ENCODE results near the gene UBN1. TPM values are rescaled to one million over a fixed set of nuclear protein-coding genes. Genes with fewer than 3 reads are reported as not detected.
"Not testable (repeated sequence)": the region's sequence is repeated elsewhere in the genome, so short reads cannot be mapped to it uniquely, and the experiment has no call there.

UBN1 gene
- polyA plus RNA-seq, 4 donors, result 30.0 to 45.2 (median 34.5) TPM

DNA sequence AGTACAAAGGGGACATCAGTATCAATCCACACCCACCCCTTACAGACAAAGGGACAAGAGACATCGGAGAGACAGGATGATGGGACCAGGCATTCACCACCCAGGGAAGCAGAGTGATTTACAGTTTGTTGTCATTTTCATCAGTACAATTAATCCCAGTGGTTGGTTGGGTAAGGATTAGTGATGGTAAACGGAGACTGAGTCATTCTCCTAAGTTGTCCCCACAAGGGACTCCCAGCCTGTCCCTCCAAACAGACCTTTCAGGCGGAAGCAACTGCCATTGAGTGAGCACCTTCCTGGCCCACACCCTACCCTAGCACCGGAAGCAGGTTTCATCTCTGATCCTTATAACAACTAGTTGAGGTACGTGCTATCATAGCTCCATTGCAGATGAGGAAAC lies 78.5 kb downstream of the UBN1 start:
- DNase-seq (ENCODE audit: low read depth in 4 of 4, low spot score in 2 of 4), result no peak

DNA sequence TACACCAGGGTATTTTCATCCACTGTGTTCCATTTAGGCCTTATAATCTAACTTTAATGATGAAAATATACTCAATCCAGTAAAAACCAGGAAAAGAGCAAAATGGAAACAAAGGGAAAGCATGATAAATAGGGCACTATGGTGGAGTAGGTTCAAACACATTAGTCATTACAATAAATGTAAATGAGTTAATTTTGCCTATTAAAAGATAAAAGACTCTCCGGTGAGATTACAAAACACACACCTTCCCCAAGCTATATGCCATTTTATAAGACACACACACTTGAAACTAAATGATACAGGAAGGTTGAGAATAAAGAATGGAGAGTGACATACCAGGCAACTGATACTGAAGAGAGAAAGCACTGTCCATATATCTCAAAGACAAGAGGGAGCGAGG lies 79.6 kb downstream of the UBN1 start:
- DNase-seq (ENCODE audit: low read depth in 4 of 4, low spot score in 2 of 4), result no peak

- DNase-seq (ENCODE audit: low read depth in 4 of 4, low spot score in 2 of 4), result no peak
These were observed 80.4 kb downstream of the UBN1 start for GRCh38 chr16:4927661-4928060.

- DNase-seq (ENCODE audit: low read depth in 4 of 4, low spot score in 2 of 4), result no peak
These were observed 80.9 kb downstream of the UBN1 start for GRCh38 chr16:4928227-4928626.

DNA sequence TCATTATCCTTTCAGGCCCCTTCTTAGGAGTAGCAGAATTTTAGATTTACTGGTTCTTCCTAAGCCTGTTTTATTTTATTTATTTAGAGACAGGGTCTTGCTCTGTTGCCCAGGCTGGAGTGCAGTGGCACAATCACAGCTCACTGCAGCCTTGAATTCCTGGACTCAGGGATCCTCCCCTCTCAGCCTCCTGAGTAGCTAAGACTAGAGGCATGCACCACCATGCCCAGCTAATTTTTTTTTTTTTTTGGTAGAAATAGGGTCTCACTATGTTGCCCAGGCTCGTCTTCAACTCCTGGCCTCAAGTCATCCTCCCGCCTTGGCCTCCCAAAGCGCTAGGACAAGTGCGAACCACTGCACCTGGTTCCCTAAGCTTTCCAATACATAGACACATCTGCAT lies 82.3 kb downstream of the UBN1 start:
- not testable (repeated sequence) for DNase-seq (ENCODE audit: low read depth in 4 of 4, low spot score in 2 of 4)

- DNase-seq (ENCODE audit: low read depth in 4 of 4, low spot score in 2 of 4), result no peak
These were observed 84.1 kb downstream of the UBN1 start for GRCh38 chr16:4931381-4931780.

Other genes starting within 250 kb of the UBN1 start
- 10 to 100 TPM in 3 of 4 donors, 1 to 10 TPM in 1; 10.0 to 30.7 (median 23.6) TPM for gene UBALD1, start 232.6 kb upstream of the UBN1 start, polyA plus RNA-seq (ENCODE audit: insufficient read length in 4 of 4)
- gene MGRN1, start 222.7 kb upstream of the UBN1 start, polyA plus RNA-seq (ENCODE audit: insufficient read length in 4 of 4), result 10 to 100 TPM; 38.4 to 71.1 (median 61.0) TPM
- 10 to 100 TPM; 37.0 to 66.3 (median 49.7) TPM for gene NUDT16L1, start 153.9 kb upstream of the UBN1 start, polyA plus RNA-seq (ENCODE audit: insufficient read length in 4 of 4)
- gene ANKS3, start 113.2 kb upstream of the UBN1 start, polyA plus RNA-seq (ENCODE audit: insufficient read length in 4 of 4), result 10 to 100 TPM; 18.2 to 38.7 (median 30.3) TPM
- 1 to 10 TPM; 2.0 to 3.5 (median 2.4) TPM for gene DNAAF8, start 112.9 kb upstream of the UBN1 start, polyA plus RNA-seq (ENCODE audit: insufficient read length in 4 of 4)
- 10 to 100 TPM; 12.7 to 25.8 (median 16.2) TPM for gene ZNF500, start 80.3 kb upstream of the UBN1 start, polyA plus RNA-seq (ENCODE audit: insufficient read length in 4 of 4)
- gene SEPTIN12, start 59.1 kb upstream of the UBN1 start, polyA plus RNA-seq (ENCODE audit: insufficient read length in 4 of 4), result under 1 TPM in 2 of 4 donors, not detected in 2; 0.19 to 0.30 TPM
- 10 to 100 TPM in 3 of 4 donors, 1 to 10 TPM in 1; 9.6 to 12.4 (median 11.3) TPM for gene SMIM22, start 52.1 kb upstream of the UBN1 start, polyA plus RNA-seq (ENCODE audit: insufficient read length in 4 of 4)
- 10 to 100 TPM; 29.8 to 58.2 (median 40.9) TPM for gene ROGDI, start 44.8 kb upstream of the UBN1 start, polyA plus RNA-seq (ENCODE audit: insufficient read length in 4 of 4)
- 100 to 1,000 TPM; 120 to 150 (median 135) TPM for gene GLYR1, start 193 bp upstream of the UBN1 start, polyA plus RNA-seq (ENCODE audit: insufficient read length in 4 of 4)
- gene PPL, start 89.7 kb downstream of the UBN1 start, polyA plus RNA-seq (ENCODE audit: insufficient read length in 4 of 4), result 10 to 100 TPM; 26.5 to 39.9 (median 31.2) TPM
- under 1 TPM; 0.14 to 0.30 (median 0.17) TPM for gene SEC14L5, start 110.8 kb downstream of the UBN1 start, polyA plus RNA-seq (ENCODE audit: insufficient read length in 4 of 4)
- 10 to 100 TPM in 3 of 4 donors, 1 to 10 TPM in 1; 8.8 to 14.8 (median 11.5) TPM for gene NAGPA, start 186.5 kb downstream of the UBN1 start, polyA plus RNA-seq (ENCODE audit: insufficient read length in 4 of 4)
- gene C16orf89, start 218.5 kb downstream of the UBN1 start, polyA plus RNA-seq (ENCODE audit: insufficient read length in 4 of 4), result 1 to 10 TPM; 3.2 to 8.1 (median 5.2) TPM
- gene ALG1, start 224.4 kb downstream of the UBN1 start, polyA plus RNA-seq (ENCODE audit: insufficient read length in 4 of 4), result 10 to 100 TPM; 23.9 to 28.3 (median 25.4) TPM